Mucosa of descending colon (tissue), 3 donors: ENCODE measurements around the gene TMEM50B. TPM values are rescaled to one million over a fixed set of nuclear protein-coding genes. Genes with fewer than 3 reads are reported as not detected.
"Not testable (repeated sequence)": the region's sequence is repeated elsewhere in the genome, so short reads cannot be mapped to it uniquely, and the experiment has no call there.

ENCODE experiments used
- ATAC-seq: fragments of 200-7000 bp; cut with Tn5 transposase; one replicate; pipeline ENCODE4 v1.9.1; 2020; ENCODE audit warnings: mild to moderate bottlenecking, moderate library complexity
- DNase-seq, 3 donors: peaks; one replicate each; pipeline ENCODE4 v3.0.0-alpha.2; 2020
- H3K36me3 ChIP-seq: fragments of 200-600 bp; one replicate; pipeline ENCODE4 v1.8.0; 2021; ENCODE audit warnings: low read depth, mild to moderate bottlenecking
- H3K4me1 ChIP-seq: fragments of 200-600 bp; one replicate; pipeline ENCODE4 v1.8.0; 2021; ENCODE audit warnings: low read depth, mild to moderate bottlenecking
- H3K4me3 ChIP-seq: fragments of 200-600 bp; one replicate; pipeline ENCODE4 v1.8.0; 2021; ENCODE audit warnings: mild to moderate bottlenecking
- H3K9me3 ChIP-seq: fragments of 200-600 bp; one replicate; pipeline ENCODE4 v1.8.0; 2021; ENCODE audit warnings: mild to moderate bottlenecking
- CTCF ChIP-seq: fragments of 200-600 bp; IDR thresholded peaks from one replicate; pipeline ENCODE4 v1.8.0; 2022; ENCODE audit warnings: antibody characterized with exemption, mild to moderate bottlenecking
- intact Hi-C, 2 donors: fragments of 100-400 bp; cut with DNase I in 1 of 2; cut with micrococcal nuclease in 1 of 2; formaldehyde crosslinking; loops; one replicate each; pipeline versions ENCODE4 v1.11.0 to v1.11.1; 2022; cut with DNase I, micrococcal nuclease
- total RNA-seq, 3 donors: library from RNA; stranded (reverse); fragmentation: NEBNext Ultra II Directional in 2 of 3; extraction: Animal tissue kit (Norgen Biotek cat#: 25700) in 2 of 3; gene quantifications; one replicate each; pipeline versions ENCODE4 v1.2.1 to v1.2.4, GENCODE V29; 2021 to 2023
- donor health status: DM: no; HTN: no; CAD: no; lungs with moderate emphysema.
- donor health status: DM: no; HTN: no; CAD: no.
- donor health status: DM: no; HTN: yes; CAD: no.

Gene TMEM50B
- total RNA-seq, 3 donors from 2014 or later = 40.5 to 53.1 (median 42.2) TPM

- Histone ChIP-seq H3K9me3 (no peaks in the 10 kb centered on the region), H3K36me3 (no peaks in the 10 kb centered on the region), H3K4me1 (no peaks in the 10 kb centered on the region), H3K4me3 (no peak overlapping the region)
- intact Hi-C loops = no loop called here
- no peak for TF ChIP-seq CTCF
- no peak for DNase-seq
- no peak for ATAC-seq
Observed at GRCh38 chr21:33512481-33512880, 32.7 kb upstream of the TMEM50B start.

GRCh38 chr21:33511639-33512038, 31.9 kb upstream of the TMEM50B start:
- no peak for DNase-seq
- TF ChIP-seq CTCF = no peak
- Histone ChIP-seq H3K36me3 (no peaks in the 10 kb centered on the region), H3K4me1 (no peaks in the 10 kb centered on the region), H3K9me3 (no peaks in the 10 kb centered on the region), H3K4me3 (no peak overlapping the region)
- intact Hi-C loops = no loop called here
- no peak for ATAC-seq

GRCh38 chr21:33510826-33511225, 31.1 kb upstream of the TMEM50B start:
- Histone ChIP-seq H3K36me3 (no peaks in the 10 kb centered on the region), H3K9me3 (no peaks in the 10 kb centered on the region), H3K4me1 (no peaks in the 10 kb centered on the region), H3K4me3 (no peak overlapping the region)
- no peak for DNase-seq
- ATAC-seq = no peak
- no peak for TF ChIP-seq CTCF
- intact Hi-C loops = no loop called here

- H3K36me3 ChIP-seq, H3K9me3 ChIP-seq, ATAC-seq, DNase-seq, H3K4me3 ChIP-seq, intact Hi-C loops, H3K4me1 ChIP-seq: not testable (repeated sequence)
Observed at GRCh38 chr21:33507003-33507402, 27.2 kb upstream of the TMEM50B start.

GRCh38 chr21:33505833-33506232, 26.1 kb upstream of the TMEM50B start:
- TF ChIP-seq CTCF = no peak

GRCh38 chr21:33496345-33496744, 16.6 kb upstream of the TMEM50B start:
- Histone ChIP-seq H3K36me3 (no peaks in the 10 kb centered on the region), H3K4me3 (no peak overlapping the region), H3K4me1 (no peaks in the 10 kb centered on the region), H3K9me3 (no peaks in the 10 kb centered on the region)
- intact Hi-C loops = no loop called here
- DNase-seq (no peak), ATAC-seq (no peak)
- no peak for TF ChIP-seq CTCF

More at GRCh38 chr21:33505833-33506232, 26.1 kb upstream of the TMEM50B start:
- DNase-seq (no peak), ATAC-seq (no peak)
- Histone ChIP-seq H3K36me3 (no peaks in the 10 kb centered on the region), H3K4me1 (no peaks in the 10 kb centered on the region), H3K4me3 (no peak overlapping the region), H3K9me3 (no peaks in the 10 kb centered on the region)
- intact Hi-C loops = no loop called here
